HepG2 (cell line): ENCODE data around the gene KIAA1958. TPM values are rescaled to one million over a fixed set of nuclear protein-coding genes. Genes with fewer than 3 reads are reported as not detected.
A peak's percentile ranks its signal among the peaks of the same experiment; 100 is the strongest.

Experiments used
- AGO2 ChIP-seq: fragments of 200-400 bp; formaldehyde crosslinking; optimal IDR thresholded peaks from 2 replicates; pipeline ENCODE3; 2017; ENCODE audit warnings: mild to moderate bottlenecking, low read depth, low read length, moderate library complexity
- AHR ChIP-seq: IDR thresholded peaks from 2 replicates; pipeline ENCODE4 v1.6.1; 2018; ENCODE audit warnings: missing genetic modification reagents, missing compliant biosample characterization
- ERF ChIP-seq: IDR thresholded peaks from 2 replicates; pipeline ENCODE4 v1.6.1; 2018; ENCODE audit warnings: missing biosample characterization, missing genetic modification reagents
- SAP130 ChIP-seq: IDR thresholded peaks from 2 replicates; pipeline ENCODE4 v1.6.1; 2016; ENCODE audit warnings: low read depth
- ZC3H13 ChIP-seq: sonication (generic); formaldehyde crosslinking; IDR thresholded peaks from 2 replicates; pipeline ENCODE4 v1.8.1; 2023; ENCODE audit warnings: mild to moderate bottlenecking, missing genetic modification reagents, moderate library complexity
- ZNF451 ChIP-seq: sonication (generic); formaldehyde crosslinking; IDR thresholded peaks from 2 replicates; pipeline ENCODE4 v1.5.0; 2020; ENCODE audit warnings: mild to moderate bottlenecking, missing genetic modification reagents
- ZNF724P ChIP-seq: sonication (generic); formaldehyde crosslinking; IDR thresholded peaks from 2 replicates; pipeline ENCODE4 v1.8.0; 2022; ENCODE audit warnings: missing genetic modification reagents, borderline replicate concordance
- polyA plus RNA-seq, 8 experiments: library from polyadenylated mRNA; depleted of rRNA in 3 of 8; stranded (reverse) in 7 of 8; unstranded in 1 of 8; fragments of >200 nt; fragmentation: Illumina TruSeq in 4 of 8; extraction: Trizol in 4 of 8; gene quantifications; 2 replicates each; pipeline versions ENCODE4 v1.2.1 to v1.2.3, GENCODE V29; 2011 to 2016; ENCODE audit warnings: low read depth in 4 of 8, missing spikeins in 1 of 8, mixed read lengths in 1 of 8; ENCODE audit not compliant: insufficient read depth in 1 of 8
- total RNA-seq, 5 experiments: library from RNA; depleted of rRNA; stranded (reverse); fragments of >200 nt; fragmentation: Illumina TruSeq; extraction: Trizol; gene quantifications; 2 replicates each; pipeline ENCODE4 v1.2.3, GENCODE V29; 2016; ENCODE audit warnings: low read depth in 1 of 5
- TF ChIP-seq, protein P1 (sequence below): sonication (generic); formaldehyde crosslinking; IDR thresholded peaks from 2 replicates; pipeline ENCODE4 v1.4.0; 2020; ENCODE audit warnings: missing genetic modification reagents
- TF ChIP-seq, protein P2 (sequence below): sonication (generic); formaldehyde crosslinking; IDR thresholded peaks from 2 replicates; pipeline ENCODE4 v1.5.1; 2020; ENCODE audit warnings: missing genetic modification reagents, mild to moderate bottlenecking, borderline replicate concordance
- TF ChIP-seq, protein P3 (sequence below): sonication (generic); formaldehyde crosslinking; IDR thresholded peaks from 2 replicates; pipeline ENCODE4 v1.4.0; 2020; ENCODE audit warnings: mild to moderate bottlenecking, missing genetic modification reagents
- TF ChIP-seq, protein P4 (sequence below): sonication (generic); formaldehyde crosslinking; IDR thresholded peaks from 2 replicates; pipeline ENCODE4 v1.4.0; 2020; ENCODE audit warnings: mild to moderate bottlenecking, missing genetic modification reagents, borderline replicate concordance
- TF ChIP-seq, protein P5 (sequence below), 2 experiments: fragments of 450-650 bp in 1 of 2; sonication (generic) in 1 of 2; formaldehyde crosslinking; IDR thresholded peaks; 2 replicates each; pipeline versions ENCODE4 v1.5.0 to v1.8.0; 2020 to 2022; ENCODE audit warnings: mild to moderate bottlenecking in 1 of 2, missing genetic modification reagents in 1 of 2

Gene KIAA1958
- total and polyA plus RNA-seq, 2 of the 13 experiments (the other 11 are each of a cell fraction or from before 2014, with no cell fraction given), result 8.5 to 10.3 TPM

DNA sequence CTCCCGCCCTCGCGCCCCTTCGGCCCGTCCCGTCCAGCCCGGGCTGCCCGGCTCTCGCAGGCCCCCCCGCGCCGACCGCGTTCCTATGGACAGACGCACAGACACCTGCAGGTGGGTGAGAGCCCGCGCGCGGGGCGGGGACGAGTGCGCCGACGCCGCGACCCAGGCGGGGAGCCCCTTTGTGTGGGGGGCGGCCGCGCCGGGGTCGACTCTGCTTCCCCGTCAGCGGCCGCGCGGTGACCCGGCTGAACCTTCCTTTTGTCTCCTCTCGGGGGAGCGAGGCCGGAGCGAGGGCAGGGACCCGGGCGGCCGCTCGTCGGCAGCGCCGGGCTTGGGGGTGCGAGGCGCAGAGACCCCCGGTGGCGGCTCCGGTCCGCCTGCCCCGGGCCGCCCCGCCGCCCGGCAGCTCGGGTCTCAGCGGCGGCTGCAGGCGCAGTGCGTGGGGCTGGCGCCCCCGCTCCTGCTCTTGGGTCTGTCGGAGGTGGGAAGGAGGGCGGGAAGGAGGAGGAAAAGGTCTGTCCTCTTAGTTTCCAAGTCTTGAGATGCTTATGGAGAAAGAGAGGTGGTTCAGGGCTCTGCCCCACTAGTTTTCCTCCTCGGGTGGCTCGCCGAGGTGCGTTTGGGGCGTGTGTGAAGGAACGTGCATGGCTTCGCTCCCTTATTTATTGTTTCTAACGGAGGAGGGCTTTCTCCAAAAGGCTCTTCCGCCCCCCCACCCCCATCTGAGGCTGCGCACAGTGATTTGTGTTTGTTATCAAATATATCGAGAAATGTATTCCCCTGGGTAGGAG is 576 bp downstream of the KIAA1958 start (continued):
- TF ChIP-seq, protein P1, sequence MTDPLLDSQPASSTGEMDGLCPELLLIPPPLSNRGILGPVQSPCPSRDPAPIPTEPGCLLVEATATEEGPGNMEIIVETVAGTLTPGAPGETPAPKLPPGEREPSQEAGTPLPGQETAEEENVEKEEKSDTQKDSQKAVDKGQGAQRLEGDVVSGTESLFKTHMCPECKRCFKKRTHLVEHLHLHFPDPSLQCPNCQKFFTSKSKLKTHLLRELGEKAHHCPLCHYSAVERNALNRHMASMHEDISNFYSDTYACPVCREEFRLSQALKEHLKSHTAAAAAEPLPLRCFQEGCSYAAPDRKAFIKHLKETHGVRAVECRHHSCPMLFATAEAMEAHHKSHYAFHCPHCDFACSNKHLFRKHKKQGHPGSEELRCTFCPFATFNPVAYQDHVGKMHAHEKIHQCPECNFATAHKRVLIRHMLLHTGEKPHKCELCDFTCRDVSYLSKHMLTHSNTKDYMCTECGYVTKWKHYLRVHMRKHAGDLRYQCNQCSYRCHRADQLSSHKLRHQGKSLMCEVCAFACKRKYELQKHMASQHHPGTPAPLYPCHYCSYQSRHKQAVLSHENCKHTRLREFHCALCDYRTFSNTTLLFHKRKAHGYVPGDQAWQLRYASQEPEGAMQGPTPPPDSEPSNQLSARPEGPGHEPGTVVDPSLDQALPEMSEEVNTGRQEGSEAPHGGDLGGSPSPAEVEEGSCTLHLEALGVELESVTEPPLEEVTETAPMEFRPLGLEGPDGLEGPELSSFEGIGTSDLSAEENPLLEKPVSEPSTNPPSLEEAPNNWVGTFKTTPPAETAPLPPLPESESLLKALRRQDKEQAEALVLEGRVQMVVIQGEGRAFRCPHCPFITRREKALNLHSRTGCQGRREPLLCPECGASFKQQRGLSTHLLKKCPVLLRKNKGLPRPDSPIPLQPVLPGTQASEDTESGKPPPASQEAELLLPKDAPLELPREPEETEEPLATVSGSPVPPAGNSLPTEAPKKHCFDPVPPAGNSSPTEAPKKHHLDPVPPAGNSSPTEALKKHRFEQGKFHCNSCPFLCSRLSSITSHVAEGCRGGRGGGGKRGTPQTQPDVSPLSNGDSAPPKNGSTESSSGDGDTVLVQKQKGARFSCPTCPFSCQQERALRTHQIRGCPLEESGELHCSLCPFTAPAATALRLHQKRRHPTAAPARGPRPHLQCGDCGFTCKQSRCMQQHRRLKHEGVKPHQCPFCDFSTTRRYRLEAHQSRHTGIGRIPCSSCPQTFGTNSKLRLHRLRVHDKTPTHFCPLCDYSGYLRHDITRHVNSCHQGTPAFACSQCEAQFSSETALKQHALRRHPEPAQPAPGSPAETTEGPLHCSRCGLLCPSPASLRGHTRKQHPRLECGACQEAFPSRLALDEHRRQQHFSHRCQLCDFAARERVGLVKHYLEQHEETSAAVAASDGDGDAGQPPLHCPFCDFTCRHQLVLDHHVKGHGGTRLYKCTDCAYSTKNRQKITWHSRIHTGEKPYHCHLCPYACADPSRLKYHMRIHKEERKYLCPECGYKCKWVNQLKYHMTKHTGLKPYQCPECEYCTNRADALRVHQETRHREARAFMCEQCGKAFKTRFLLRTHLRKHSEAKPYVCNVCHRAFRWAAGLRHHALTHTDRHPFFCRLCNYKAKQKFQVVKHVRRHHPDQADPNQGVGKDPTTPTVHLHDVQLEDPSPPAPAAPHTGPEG (CRISPR knock-in tag), result 0 out of 2 replicates have a peak, but pooled peaks have one; percentile 2
- TF ChIP-seq, protein P2, sequence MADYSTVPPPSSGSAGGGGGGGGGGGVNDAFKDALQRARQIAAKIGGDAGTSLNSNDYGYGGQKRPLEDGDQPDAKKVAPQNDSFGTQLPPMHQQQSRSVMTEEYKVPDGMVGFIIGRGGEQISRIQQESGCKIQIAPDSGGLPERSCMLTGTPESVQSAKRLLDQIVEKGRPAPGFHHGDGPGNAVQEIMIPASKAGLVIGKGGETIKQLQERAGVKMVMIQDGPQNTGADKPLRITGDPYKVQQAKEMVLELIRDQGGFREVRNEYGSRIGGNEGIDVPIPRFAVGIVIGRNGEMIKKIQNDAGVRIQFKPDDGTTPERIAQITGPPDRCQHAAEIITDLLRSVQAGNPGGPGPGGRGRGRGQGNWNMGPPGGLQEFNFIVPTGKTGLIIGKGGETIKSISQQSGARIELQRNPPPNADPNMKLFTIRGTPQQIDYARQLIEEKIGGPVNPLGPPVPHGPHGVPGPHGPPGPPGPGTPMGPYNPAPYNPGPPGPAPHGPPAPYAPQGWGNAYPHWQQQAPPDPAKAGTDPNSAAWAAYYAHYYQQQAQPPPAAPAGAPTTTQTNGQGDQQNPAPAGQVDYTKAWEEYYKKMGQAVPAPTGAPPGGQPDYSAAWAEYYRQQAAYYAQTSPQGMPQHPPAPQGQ (CRISPR knock-in tag), result no peak
- TF ChIP-seq, protein P3, sequence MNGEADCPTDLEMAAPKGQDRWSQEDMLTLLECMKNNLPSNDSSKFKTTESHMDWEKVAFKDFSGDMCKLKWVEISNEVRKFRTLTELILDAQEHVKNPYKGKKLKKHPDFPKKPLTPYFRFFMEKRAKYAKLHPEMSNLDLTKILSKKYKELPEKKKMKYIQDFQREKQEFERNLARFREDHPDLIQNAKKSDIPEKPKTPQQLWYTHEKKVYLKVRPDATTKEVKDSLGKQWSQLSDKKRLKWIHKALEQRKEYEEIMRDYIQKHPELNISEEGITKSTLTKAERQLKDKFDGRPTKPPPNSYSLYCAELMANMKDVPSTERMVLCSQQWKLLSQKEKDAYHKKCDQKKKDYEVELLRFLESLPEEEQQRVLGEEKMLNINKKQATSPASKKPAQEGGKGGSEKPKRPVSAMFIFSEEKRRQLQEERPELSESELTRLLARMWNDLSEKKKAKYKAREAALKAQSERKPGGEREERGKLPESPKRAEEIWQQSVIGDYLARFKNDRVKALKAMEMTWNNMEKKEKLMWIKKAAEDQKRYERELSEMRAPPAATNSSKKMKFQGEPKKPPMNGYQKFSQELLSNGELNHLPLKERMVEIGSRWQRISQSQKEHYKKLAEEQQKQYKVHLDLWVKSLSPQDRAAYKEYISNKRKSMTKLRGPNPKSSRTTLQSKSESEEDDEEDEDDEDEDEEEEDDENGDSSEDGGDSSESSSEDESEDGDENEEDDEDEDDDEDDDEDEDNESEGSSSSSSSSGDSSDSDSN (CRISPR knock-in tag), result peak; percentile 27; the same call in 1 of the 2 replicates
- TF ChIP-seq AHR (no peak), ZNF451 (CRISPR knock-in tag) (no peak), ZC3H13 (CRISPR knock-in tag) (0 out of 2 replicates have a peak, but pooled peaks have one; percentile 10), ZNF724P (no peak), AGO2 (peak; percentile 67), ERF (CRISPR knock-in tag) (peak; percentile 5; the same call in 1 of the 2 replicates), SAP130 (CRISPR knock-in tag) (peak; percentile 49; the same call in 1 of the 2 replicates)
- TF ChIP-seq, protein P4, sequence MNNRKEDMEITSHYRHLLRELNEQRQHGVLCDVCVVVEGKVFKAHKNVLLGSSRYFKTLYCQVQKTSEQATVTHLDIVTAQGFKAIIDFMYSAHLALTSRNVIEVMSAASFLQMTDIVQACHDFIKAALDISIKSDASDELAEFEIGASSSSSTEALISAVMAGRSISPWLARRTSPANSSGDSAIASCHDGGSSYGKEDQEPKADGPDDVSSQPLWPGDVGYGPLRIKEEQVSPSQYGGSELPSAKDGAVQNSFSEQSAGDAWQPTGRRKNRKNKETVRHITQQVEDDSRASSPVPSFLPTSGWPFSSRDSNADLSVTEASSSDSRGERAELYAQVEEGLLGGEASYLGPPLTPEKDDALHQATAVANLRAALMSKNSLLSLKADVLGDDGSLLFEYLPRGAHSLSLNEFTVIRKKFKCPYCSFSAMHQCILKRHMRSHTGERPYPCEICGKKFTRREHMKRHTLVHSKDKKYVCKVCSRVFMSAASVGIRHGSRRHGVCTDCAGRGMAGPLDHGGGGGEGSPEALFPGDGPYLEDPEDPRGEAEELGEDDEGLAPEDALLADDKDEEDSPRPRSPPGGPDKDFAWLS (CRISPR knock-in tag), result 0 out of 2 replicates have a peak, but pooled peaks have one; percentile 34
- TF ChIP-seq, protein P5, sequence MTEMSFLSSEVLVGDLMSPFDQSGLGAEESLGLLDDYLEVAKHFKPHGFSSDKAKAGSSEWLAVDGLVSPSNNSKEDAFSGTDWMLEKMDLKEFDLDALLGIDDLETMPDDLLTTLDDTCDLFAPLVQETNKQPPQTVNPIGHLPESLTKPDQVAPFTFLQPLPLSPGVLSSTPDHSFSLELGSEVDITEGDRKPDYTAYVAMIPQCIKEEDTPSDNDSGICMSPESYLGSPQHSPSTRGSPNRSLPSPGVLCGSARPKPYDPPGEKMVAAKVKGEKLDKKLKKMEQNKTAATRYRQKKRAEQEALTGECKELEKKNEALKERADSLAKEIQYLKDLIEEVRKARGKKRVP (CRISPR knock-in tag; IDR thresholded peaks at IDR 0.05), result peak in 1 of 2 experiments; percentile 26; a peak in 1 of 4 replicates
